NCI-H2227 treated with DMSO at 0.1 percent for 48 hours (cell line): Measurements from ENCODE around the gene KANK3.
A peak's percentile ranks its signal among the peaks of the same experiment; 100 is the strongest.
"Not testable (repeated sequence)": the region's sequence is repeated elsewhere in the genome, so short reads cannot be mapped to it uniquely, and the experiment has no call there.

Experiments
- DNase-seq: peaks from one replicate; lab custom pipeline; 2025; lab: John Stamatoyannopoulos, UW

The KANK3 gene

GRCh38 chr19:8342684-8343482, at the start of gene KANK3:
Gene KANK3 (minus strand): TSS chr19:8343262. CDS start chr19:8337828, 5,434 bp downstream.
- DNase-seq: peak; percentile 73

GRCh38 chr19:8392017-8392591, 49.0 kb upstream of the KANK3 start:
- no peak for DNase-seq

- no peak for DNase-seq
Observed at GRCh38 chr19:8391198-8392016, 48.3 kb upstream of the KANK3 start.

GRCh38 chr19:8390617-8390981, 47.5 kb upstream of the KANK3 start:
- peak; percentile 76 for DNase-seq

GRCh38 chr19:8389891-8390616, 47.0 kb upstream of the KANK3 start, which contains the start of gene RAB11B:
Gene RAB11B (plus strand): TSS chr19:8390360. CDS start chr19:8390417, 57 bp downstream.
- peak; percentile 97 for DNase-seq

- no peak for DNase-seq
Observed at GRCh38 chr19:8388612-8388958, 45.5 kb upstream of the KANK3 start.

GRCh38 chr19:8387688-8388611, 44.9 kb upstream of the KANK3 start:
- no peak for DNase-seq

GRCh38 chr19:8386990-8387389, 43.9 kb upstream of the KANK3 start:
- DNase-seq: no peak

GRCh38 chr19:8386419-8386818, 43.4 kb upstream of the KANK3 start:
- not testable (repeated sequence) for DNase-seq

- not testable (repeated sequence) for DNase-seq
Observed at GRCh38 chr19:8385566-8385965, 42.5 kb upstream of the KANK3 start.

- DNase-seq: not testable (repeated sequence)
Observed at GRCh38 chr19:8385103-8385502, 42.0 kb upstream of the KANK3 start.

- not testable (repeated sequence) for DNase-seq
Observed at GRCh38 chr19:8384569-8384968, 41.5 kb upstream of the KANK3 start.

GRCh38 chr19:8379156-8379891, 36.3 kb upstream of the KANK3 start:
- DNase-seq: not testable (repeated sequence)

GRCh38 chr19:8377598-8377997, 34.5 kb upstream of the KANK3 start:
- DNase-seq: no peak

GRCh38 chr19:8376373-8376974, 33.4 kb upstream of the KANK3 start:
- DNase-seq: not testable (repeated sequence)

- not testable (repeated sequence) for DNase-seq
Observed at GRCh38 chr19:8375766-8376165, 32.7 kb upstream of the KANK3 start.

GRCh38 chr19:8373867-8374813, 31.1 kb upstream of the KANK3 start:
- DNase-seq: no peak

GRCh38 chr19:8371011-8371804, 28.1 kb upstream of the KANK3 start:
- no peak for DNase-seq
